Fibroblast of skin of left biceps (primary cell): Measurements from ENCODE around the gene PPP2R3A.

Experiments used
- DNase-seq, 2 experiments: peaks; one replicate each; pipeline ENCODE4 v3.0.0-alpha.2; 2013; ENCODE audit warnings: low read depth in 2 of 2

Gene PPP2R3A

GRCh38 chr3:136194409-136195257 is 229.1 kb downstream of the PPP2R3A start:
- DNase-seq: no peak

- DNase-seq: peak in 1 of 2 experiments; percentile 38
Observed at GRCh38 chr3:136195258-136196063, 229.9 kb downstream of the PPP2R3A start.

- no peak for DNase-seq
Observed at GRCh38 chr3:136196064-136196400, 230.5 kb downstream of the PPP2R3A start, which contains the start of gene MSL2. TSS of gene MSL2 (minus strand) at chr3:136196335. CDS start at chr3:136195113, 1,222 bp downstream.

GRCh38 chr3:136196401-136197158 is 231.1 kb downstream of the PPP2R3A start:
- peak; percentile 99 to 100 for DNase-seq

- no peak for DNase-seq
Observed at GRCh38 chr3:136197159-136197793, 231.7 kb downstream of the PPP2R3A start.
